ENCODE data around the gene ABL1. TPM values are rescaled to one million over a fixed set of nuclear protein-coding genes. Genes with fewer than 3 reads are reported as not detected.

ABL1 gene
- total and polyA plus RNA-seq, 2 of the 13 experiments (the other 11 are each of a cell fraction or from before 2014, with no cell fraction given): 10.8 to 20.4 TPM

DNA sequence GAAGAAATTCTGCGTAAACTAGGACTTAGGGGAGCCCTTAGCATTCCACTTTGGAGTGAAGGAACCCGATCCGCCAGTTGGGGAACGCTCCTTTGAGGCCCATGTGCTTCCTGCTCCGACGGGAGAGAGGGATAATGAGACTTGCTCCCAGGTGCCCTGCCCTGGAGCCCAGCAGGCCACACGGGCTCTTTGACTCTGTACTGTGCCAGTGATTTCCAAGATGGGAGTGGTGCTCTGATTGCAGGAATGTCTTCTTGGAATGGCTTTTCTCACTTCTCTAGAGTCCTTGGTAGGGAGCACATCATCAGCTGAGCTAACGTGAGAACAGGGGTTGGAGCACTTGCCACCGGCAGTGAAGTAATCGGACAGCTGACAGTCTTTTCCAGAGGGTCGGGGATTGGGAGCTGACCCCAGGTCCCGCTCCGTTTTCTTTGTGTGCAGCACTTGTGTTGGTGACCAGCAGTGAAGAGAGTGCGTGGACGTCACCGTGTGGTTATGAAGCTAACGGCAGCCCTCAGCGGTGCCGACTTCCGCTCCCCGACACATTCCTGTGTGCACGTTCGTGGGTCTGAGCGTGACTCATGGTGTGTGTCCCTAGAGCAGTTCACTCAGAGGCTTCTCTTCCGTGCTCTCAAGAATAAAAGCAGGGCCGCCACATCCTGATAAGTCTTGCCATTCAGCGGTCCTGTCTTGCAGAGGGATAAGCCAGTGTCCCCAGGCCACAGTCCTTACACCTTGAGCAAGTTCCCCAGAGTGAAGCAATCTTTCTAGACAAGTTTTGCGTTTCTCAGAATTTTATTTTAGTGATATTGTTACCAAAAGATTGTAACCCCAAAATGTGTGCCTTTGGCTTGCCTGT lies 25.6 kb downstream of the ABL1 start:
- POLR2A ChIA-PET: no interaction called here
- H3K27ac ChIP-seq (ENCODE audit: extremely low read length, insufficient read depth, low read length): no peak overlapping the region
- in situ Hi-C loops (cut with HindIII; ENCODE audit: extremely low pct_ligation_motif_present, low pct_unique_long_range_greater_than_20kb) (loop anchor here (5.0 kb wide), 2 partner anchors 88 to 148 kb away; no protein-coding TSS in a partner anchor), intact Hi-C loops (cut with micrococcal nuclease; ENCODE audit: unreplicated experiment) (no loop called here)
- no peak overlapping the region for H3K9ac ChIP-seq (ENCODE audit: insufficient read depth, low read depth, low read length)
- no peak overlapping the region for H3K4me2 ChIP-seq (ENCODE audit: low read depth, low read length)
- 95% methylated on average over 16 of the region's 28 CpGs for WGBS (ENCODE audit: low lambda C conversion rate)
- DNase-seq (ENCODE audit: low spot score) (no peak), ATAC-seq (no peak), FAIRE-seq (no peak)
- no peaks in the 10 kb centered on the region for H3K9me3 ChIP-seq (ENCODE audit: low read length)
- TF ChIP-seq, protein P1, sequence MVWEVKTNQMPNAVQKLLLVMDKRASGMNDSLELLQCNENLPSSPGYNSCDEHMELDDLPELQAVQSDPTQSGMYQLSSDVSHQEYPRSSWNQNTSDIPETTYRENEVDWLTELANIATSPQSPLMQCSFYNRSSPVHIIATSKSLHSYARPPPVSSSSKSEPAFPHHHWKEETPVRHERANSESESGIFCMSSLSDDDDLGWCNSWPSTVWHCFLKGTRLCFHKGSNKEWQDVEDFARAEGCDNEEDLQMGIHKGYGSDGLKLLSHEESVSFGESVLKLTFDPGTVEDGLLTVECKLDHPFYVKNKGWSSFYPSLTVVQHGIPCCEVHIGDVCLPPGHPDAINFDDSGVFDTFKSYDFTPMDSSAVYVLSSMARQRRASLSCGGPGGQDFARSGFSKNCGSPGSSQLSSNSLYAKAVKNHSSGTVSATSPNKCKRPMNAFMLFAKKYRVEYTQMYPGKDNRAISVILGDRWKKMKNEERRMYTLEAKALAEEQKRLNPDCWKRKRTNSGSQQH (CRISPR knock-in tag; IDR thresholded peaks at IDR 0.05; ENCODE audit: low read depth): no peak
- TF ChIP-seq ZNF780A (CRISPR knock-in tag; IDR thresholded peaks at IDR 0.05) (no peak), ZMYM2 (CRISPR knock-in tag; IDR thresholded peaks at IDR 0.05) (no peak), JUNB (CRISPR knock-in tag; IDR thresholded peaks at IDR 0.05; ENCODE audit: borderline replicate concordance) (no peak), KLF12 (CRISPR knock-in tag; IDR thresholded peaks at IDR 0.05; ENCODE audit: borderline replicate concordance) (no peak), ZNF644 (CRISPR knock-in tag; IDR thresholded peaks at IDR 0.05; ENCODE audit: low read depth) (no peak), RARG (CRISPR knock-in tag; IDR thresholded peaks at IDR 0.05; ENCODE audit: low read depth) (no peak), TGIF2 (CRISPR knock-in tag; IDR thresholded peaks at IDR 0.05) (no peak), STAG1 (CRISPR knock-in tag; IDR thresholded peaks at IDR 0.05) (no peak), ZNF678 (CRISPR knock-in tag; IDR thresholded peaks at IDR 0.05) (no peak)
- TF ChIP-seq, protein P2, sequence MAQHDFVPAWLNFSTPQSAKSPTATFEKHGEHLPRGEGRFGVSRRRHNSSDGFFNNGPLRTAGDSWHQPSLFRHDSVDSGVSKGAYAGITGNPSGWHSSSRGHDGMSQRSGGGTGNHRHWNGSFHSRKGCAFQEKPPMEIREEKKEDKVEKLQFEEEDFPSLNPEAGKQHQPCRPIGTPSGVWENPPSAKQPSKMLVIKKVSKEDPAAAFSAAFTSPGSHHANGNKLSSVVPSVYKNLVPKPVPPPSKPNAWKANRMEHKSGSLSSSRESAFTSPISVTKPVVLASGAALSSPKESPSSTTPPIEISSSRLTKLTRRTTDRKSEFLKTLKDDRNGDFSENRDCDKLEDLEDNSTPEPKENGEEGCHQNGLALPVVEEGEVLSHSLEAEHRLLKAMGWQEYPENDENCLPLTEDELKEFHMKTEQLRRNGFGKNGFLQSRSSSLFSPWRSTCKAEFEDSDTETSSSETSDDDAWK (CRISPR knock-in tag; IDR thresholded peaks at IDR 0.05): no peak
- TF ChIP-seq, protein P3, sequence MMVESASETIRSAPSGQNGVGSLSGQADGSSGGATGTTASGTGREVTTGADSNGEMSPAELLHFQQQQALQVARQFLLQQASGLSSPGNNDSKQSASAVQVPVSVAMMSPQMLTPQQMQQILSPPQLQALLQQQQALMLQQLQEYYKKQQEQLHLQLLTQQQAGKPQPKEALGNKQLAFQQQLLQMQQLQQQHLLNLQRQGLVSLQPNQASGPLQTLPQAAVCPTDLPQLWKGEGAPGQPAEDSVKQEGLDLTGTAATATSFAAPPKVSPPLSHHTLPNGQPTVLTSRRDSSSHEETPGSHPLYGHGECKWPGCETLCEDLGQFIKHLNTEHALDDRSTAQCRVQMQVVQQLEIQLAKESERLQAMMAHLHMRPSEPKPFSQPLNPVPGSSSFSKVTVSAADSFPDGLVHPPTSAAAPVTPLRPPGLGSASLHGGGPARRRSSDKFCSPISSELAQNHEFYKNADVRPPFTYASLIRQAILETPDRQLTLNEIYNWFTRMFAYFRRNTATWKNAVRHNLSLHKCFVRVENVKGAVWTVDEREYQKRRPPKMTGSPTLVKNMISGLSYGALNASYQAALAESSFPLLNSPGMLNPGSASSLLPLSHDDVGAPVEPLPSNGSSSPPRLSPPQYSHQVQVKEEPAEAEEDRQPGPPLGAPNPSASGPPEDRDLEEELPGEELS (CRISPR knock-in tag; IDR thresholded peaks at IDR 0.05): no peak
- TF ChIP-seq, protein P4, sequence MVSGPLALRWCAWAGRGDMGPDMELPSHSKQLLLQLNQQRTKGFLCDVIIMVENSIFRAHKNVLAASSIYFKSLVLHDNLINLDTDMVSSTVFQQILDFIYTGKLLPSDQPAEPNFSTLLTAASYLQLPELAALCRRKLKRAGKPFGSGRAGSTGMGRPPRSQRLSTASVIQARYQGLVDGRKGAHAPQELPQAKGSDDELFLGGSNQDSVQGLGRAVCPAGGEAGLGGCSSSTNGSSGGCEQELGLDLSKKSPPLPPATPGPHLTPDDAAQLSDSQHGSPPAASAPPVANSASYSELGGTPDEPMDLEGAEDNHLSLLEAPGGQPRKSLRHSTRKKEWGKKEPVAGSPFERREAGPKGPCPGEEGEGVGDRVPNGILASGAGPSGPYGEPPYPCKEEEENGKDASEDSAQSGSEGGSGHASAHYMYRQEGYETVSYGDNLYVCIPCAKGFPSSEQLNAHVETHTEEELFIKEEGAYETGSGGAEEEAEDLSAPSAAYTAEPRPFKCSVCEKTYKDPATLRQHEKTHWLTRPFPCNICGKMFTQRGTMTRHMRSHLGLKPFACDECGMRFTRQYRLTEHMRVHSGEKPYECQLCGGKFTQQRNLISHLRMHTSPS (CRISPR knock-in tag; IDR thresholded peaks at IDR 0.05; ENCODE audit: low read depth): no peak
- TF ChIP-seq, protein P5, sequence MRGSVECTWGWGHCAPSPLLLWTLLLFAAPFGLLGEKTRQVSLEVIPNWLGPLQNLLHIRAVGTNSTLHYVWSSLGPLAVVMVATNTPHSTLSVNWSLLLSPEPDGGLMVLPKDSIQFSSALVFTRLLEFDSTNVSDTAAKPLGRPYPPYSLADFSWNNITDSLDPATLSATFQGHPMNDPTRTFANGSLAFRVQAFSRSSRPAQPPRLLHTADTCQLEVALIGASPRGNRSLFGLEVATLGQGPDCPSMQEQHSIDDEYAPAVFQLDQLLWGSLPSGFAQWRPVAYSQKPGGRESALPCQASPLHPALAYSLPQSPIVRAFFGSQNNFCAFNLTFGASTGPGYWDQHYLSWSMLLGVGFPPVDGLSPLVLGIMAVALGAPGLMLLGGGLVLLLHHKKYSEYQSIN (CRISPR knock-in tag; IDR thresholded peaks at IDR 0.05; ENCODE audit: borderline replicate concordance): no peak
- peaks cover 24 to 77% of the 10 kb centered on the region in 2 experiments for H3K36me3 ChIP-seq (replicated peaks in 1 of 2; ENCODE audit: control insufficient read depth in 1 of 2, insufficient read depth in 2 of 2, low read length in 2 of 2)
- H3K79me2 ChIP-seq (ENCODE audit: insufficient read depth, low read length): no peaks in the 10 kb centered on the region
- H2AFZ ChIP-seq (ENCODE audit: low read length): no peak overlapping the region
- H3K4me1 ChIP-seq (ENCODE audit: insufficient read depth, low read length): peaks cover 6% of the 10 kb centered on the region
- no peaks in the 10 kb centered on the region for H3K27me3 ChIP-seq (ENCODE audit: control insufficient read depth in 1 of 2, insufficient read depth in 2 of 2, low read length in 2 of 2)
- CTCF ChIA-PET (ENCODE audit: low intra/inter-chr PET ratio, low total read pairs): no interaction called here
- BruUV-seq (replicated peaks): no TSS peak
- peaks cover 6% of the 10 kb centered on the region; the same call in 1 of the 2 replicates for H4K20me1 ChIP-seq (ENCODE audit: insufficient read depth, low read length)
- H3K4me3 ChIP-seq (replicated peaks in 1 of 3; ENCODE audit: insufficient read depth in 1 of 3, low read depth in 2 of 3, low read length in 3 of 3): no peak overlapping the region

Measured in HepG2 (cell line).